Hepatocyte (in vitro differentiated cells): ENCODE measurements around the gene STK10. TPM values are rescaled to one million over a fixed set of nuclear protein-coding genes. Genes with fewer than 3 reads are reported as not detected.

Source experiments
- DNase-seq: peaks from one replicate; pipeline ENCODE4 v3.0.0-alpha.2; 2016; ENCODE audit warnings: low spot score
- H2AFZ ChIP-seq: fragments of 200-600 bp; sonication (generic); 2 replicates; pipeline ENCODE4 v1.6.0; 2016; ENCODE audit warnings: antibody characterized with exemption, mild to moderate bottlenecking
- H3K27ac ChIP-seq: fragments of 200-600 bp; sonication (generic); 2 replicates; pipeline ENCODE4 v1.5.1; 2016; ENCODE audit warnings: mild to moderate bottlenecking
- H3K27me3 ChIP-seq: fragments of 200-600 bp; sonication (generic); 2 replicates; pipeline ENCODE4 v1.6.1; 2016
- H3K36me3 ChIP-seq: fragments of 200-600 bp; sonication (generic); replicated peaks from 2 replicates; pipeline ENCODE4 v1.5.1; 2016; ENCODE audit warnings: low read depth; ENCODE audit not compliant: insufficient read depth
- H3K4me1 ChIP-seq: fragments of 200-600 bp; sonication (generic); 2 replicates; pipeline ENCODE4 v1.5.1; 2016; ENCODE audit warnings: mild to moderate bottlenecking, moderate library complexity; ENCODE audit not compliant: insufficient read depth
- H3K4me2 ChIP-seq: fragments of 200-600 bp; sonication (generic); 2 replicates; pipeline ENCODE4 v1.6.0; 2016
- H3K4me3 ChIP-seq: fragments of 200-600 bp; sonication (generic); 2 replicates; pipeline ENCODE4 v1.5.1; 2016; ENCODE audit warnings: mild to moderate bottlenecking
- H3K79me2 ChIP-seq: fragments of 200-600 bp; sonication (generic); 2 replicates; pipeline ENCODE4 v1.6.0; 2017; ENCODE audit warnings: mild to moderate bottlenecking
- H3K9me2 ChIP-seq: fragments of 200-600 bp; sonication (generic); replicated peaks from 2 replicates; pipeline ENCODE4 v1.6.0; 2017; ENCODE audit warnings: mild to moderate bottlenecking; ENCODE audit not compliant: insufficient read depth
- H3K9me3 ChIP-seq: fragments of 200-600 bp; sonication (generic); 2 replicates; pipeline ENCODE4 v1.5.1; 2016; ENCODE audit warnings: low read depth, mild to moderate bottlenecking
- H4K20me1 ChIP-seq: fragments of 200-600 bp; sonication (generic); 2 replicates; pipeline ENCODE4 v1.6.0; 2016; ENCODE audit warnings: mild to moderate bottlenecking; ENCODE audit not compliant: insufficient read depth, poor library complexity, severe bottlenecking
- EZH2 ChIP-seq: fragments of 200-600 bp; sonication (generic); IDR thresholded peaks from 2 replicates; pipeline ENCODE4 v1.6.1; 2016; ENCODE audit warnings: antibody characterized with exemption, mild to moderate bottlenecking, borderline replicate concordance
- EZH2phosphoT487 ChIP-seq: fragments of 200-600 bp; sonication (generic); IDR thresholded peaks from one replicate; pipeline ENCODE4 v1.6.1; 2018; ENCODE audit warnings: antibody characterized with exemption, mild to moderate bottlenecking, low read depth, moderate library complexity; ENCODE audit not compliant: unreplicated experiment, severe bottlenecking
- WGBS: methylation state at CpG from one replicate; pipeline ENCODE4 v1.1.6; 2016; ENCODE audit warnings: low lambda C conversion rate; ENCODE audit errors: missing lambda C conversion rate; 5-methylcytosine and 5-hydroxymethylcytosine counted together
- polyA plus RNA-seq: library from polyadenylated mRNA; unstranded; fragments of >200 nt; fragmentation: Nextera tagmentation; extraction: Ambion mirVana; gene quantifications from 2 replicates; pipeline ENCODE4 v1.2.1, GENCODE V29; 2016
- total RNA-seq: library from RNA; depleted of rRNA; stranded (reverse); fragments of >200 nt; gene quantifications from 2 replicates; pipeline ENCODE4 v1.2.3, GENCODE V29; 2014
- TF ChIP-seq, protein P1 (sequence below): fragments of 200-600 bp; sonication (generic); IDR thresholded peaks from 2 replicates; pipeline ENCODE4 v1.5.1; 2016; ENCODE audit warnings: antibody characterized with exemption, mild to moderate bottlenecking; ENCODE audit not compliant: poor library complexity

The STK10 gene
- total and polyA plus RNA-seq, 2 experiments from 2014 or later, result 11.3 to 19.3 TPM

DNA sequence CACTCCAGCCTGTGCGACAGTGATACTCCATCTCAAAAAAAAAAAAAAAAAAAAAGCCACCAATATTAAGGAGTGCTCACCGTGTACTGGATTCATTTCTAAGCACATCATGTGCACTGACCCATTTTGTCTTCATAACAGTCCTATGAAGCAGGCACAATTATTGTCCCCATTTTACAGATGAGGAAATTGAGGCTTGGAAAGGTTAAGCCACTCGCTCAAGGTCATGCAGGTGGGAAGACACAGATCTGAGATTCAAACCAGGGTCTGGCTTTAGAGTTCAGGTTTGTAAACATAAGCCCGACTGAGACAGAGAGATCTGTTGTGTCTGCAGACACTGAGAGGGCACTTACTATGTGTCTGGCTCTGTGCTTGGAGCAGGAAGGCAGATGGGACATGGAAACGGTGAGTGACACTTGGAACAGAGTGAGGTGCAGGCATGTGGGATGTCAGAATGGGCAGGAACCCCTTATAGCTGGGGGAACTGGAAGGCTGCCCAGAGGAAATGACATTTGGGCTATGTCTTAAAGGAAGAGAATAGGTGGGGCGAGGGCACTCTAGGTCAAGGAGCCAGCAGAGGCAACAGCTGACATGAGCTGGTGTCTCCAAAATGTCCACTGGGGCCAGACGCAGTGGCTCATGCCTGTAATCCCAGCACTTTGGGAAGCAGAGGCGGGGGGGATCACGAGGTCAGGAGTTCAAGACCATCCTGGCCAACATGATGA lies 69.9 kb downstream of the STK10 start:
- Histone ChIP-seq H3K4me2 (no peak overlapping the region), H3K27me3 (no peaks in the 10 kb centered on the region), H2AFZ (no peak overlapping the region), H4K20me1 (no peaks in the 10 kb centered on the region), H3K9me3 (no peaks in the 10 kb centered on the region), H3K4me1 (no peaks in the 10 kb centered on the region), H3K9me2 (no peaks in the 10 kb centered on the region), H3K79me2 (no peaks in the 10 kb centered on the region), H3K4me3 (no peak overlapping the region), H3K27ac (no peak overlapping the region), H3K36me3 (no peaks in the 10 kb centered on the region)
- no peak for TF ChIP-seq EZH2
- TF ChIP-seq, protein P1, sequence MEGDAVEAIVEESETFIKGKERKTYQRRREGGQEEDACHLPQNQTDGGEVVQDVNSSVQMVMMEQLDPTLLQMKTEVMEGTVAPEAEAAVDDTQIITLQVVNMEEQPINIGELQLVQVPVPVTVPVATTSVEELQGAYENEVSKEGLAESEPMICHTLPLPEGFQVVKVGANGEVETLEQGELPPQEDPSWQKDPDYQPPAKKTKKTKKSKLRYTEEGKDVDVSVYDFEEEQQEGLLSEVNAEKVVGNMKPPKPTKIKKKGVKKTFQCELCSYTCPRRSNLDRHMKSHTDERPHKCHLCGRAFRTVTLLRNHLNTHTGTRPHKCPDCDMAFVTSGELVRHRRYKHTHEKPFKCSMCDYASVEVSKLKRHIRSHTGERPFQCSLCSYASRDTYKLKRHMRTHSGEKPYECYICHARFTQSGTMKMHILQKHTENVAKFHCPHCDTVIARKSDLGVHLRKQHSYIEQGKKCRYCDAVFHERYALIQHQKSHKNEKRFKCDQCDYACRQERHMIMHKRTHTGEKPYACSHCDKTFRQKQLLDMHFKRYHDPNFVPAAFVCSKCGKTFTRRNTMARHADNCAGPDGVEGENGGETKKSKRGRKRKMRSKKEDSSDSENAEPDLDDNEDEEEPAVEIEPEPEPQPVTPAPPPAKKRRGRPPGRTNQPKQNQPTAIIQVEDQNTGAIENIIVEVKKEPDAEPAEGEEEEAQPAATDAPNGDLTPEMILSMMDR, result no peak
- WGBS, result 84% methylated on average over 9 of the region's 9 CpGs
- no peak for DNase-seq

DNA sequence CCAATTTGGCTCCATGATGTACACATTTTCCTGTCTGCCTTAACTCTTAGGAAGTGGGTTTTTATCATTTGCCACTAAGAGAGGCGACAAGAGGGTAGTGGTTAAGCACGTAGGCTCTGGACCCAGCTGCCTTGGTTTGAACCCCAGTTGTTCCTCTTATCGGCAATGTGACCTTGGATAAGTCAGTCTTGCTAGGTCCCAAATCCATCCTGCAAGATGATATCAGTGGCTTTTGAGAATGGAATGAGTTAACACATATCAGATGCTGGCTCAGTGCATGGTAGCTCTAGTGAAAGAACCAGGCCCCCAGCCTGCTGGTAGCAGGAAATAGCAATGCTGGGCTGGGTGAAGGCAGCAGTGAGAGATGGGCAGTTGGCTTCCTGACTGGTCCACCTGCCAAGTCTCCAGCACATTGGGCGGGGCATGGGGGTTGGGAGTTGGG lies 72.5 kb downstream of the STK10 start:
- H3K9me2 ChIP-seq, result no peaks in the 10 kb centered on the region
- H4K20me1 ChIP-seq, result no peaks in the 10 kb centered on the region
- no peaks in the 10 kb centered on the region for H3K79me2 ChIP-seq
- no peak overlapping the region for H3K27ac ChIP-seq
- H3K4me1 ChIP-seq, result peaks cover 12% of the 10 kb centered on the region
- no peaks in the 10 kb centered on the region for H3K9me3 ChIP-seq
- no peaks in the 10 kb centered on the region for H3K27me3 ChIP-seq
- WGBS, result 99% methylated on average over 4 of the region's 4 CpGs
- no peak overlapping the region for H2AFZ ChIP-seq
- H3K4me2 ChIP-seq, result no peak overlapping the region
- H3K36me3 ChIP-seq, result no peaks in the 10 kb centered on the region
- no peak overlapping the region for H3K4me3 ChIP-seq
- TF ChIP-seq, protein P1, result no peak
- TF ChIP-seq EZH2phosphoT487 (no peak), EZH2 (no peak)
- no peak for DNase-seq

DNA sequence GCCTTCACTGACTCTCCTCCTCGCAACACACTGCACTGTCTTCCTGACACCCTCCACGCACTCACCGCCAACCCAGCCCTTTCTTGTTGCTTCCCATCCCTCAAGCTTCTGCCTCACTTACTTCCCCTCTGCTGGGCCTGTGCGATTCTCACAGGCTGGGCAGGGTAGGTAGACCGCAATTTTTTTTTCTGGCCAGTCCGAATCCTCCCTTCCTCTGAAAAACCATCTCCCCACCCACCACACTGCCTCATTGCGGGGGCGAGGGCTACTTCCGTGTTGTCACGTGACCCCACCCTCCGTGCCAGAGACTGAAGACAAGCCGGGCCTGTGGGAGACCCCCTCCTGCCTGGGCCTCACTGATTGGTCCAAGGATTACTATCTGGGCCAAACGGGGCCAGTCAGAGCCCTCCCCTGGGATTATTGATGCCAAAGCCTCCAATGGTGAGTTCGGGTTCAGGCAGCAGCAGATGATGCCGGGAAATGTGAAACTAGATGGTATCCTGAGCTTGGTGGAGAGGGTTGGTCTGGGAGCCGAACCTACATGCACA lies 73.1 kb downstream of the STK10 start:
- DNase-seq, result no peak
- H2AFZ ChIP-seq, result no peak overlapping the region

More for the DNA sequence above, 73.1 kb downstream of the STK10 start:
- Histone ChIP-seq H3K27ac (no peak overlapping the region), H3K4me3 (no peak overlapping the region), H3K4me2 (no peak overlapping the region), H3K36me3 (no peaks in the 10 kb centered on the region), H3K27me3 (no peaks in the 10 kb centered on the region), H3K9me3 (no peaks in the 10 kb centered on the region), H4K20me1 (no peaks in the 10 kb centered on the region), H3K9me2 (no peaks in the 10 kb centered on the region), H3K79me2 (no peaks in the 10 kb centered on the region), H3K4me1 (peaks cover 14% of the 10 kb centered on the region)
- TF ChIP-seq, protein P1, result no peak
- TF ChIP-seq EZH2, result no peak
- no peak for TF ChIP-seq EZH2phosphoT487
- WGBS, result 93% methylated on average over 16 of the region's 16 CpGs
